ENCODE data around the gene NEB.

DNA sequence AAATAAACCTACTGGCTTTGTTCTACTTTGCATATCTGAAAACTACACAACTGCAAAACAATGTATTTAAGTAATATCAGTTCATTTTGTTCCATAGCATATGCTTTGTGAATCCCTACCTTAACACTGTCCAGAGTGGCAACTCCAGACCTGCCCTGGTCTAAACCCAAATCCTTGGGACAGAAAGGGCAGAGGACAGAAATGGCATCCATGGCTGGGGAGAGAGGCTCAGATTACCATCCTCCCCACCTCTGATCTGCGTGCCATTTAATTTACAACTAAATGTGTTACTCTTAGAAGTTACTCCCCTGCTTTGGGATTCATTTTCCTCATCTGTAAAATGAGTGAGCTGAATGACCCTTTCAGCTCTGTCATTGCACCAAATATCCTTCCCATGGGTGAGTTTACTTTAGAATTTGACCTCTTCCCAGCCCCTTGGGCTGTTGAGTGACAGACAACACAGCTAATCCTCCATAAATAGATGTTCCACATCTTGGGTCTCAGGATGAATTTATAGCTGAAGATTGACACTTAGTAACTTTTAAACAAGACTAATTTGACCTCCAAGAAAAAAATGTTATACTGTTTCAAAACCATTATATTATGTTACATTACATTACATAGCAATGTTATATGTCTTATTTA is 20.1 kb upstream of the NEB start:
- TF ChIP-seq CTCF (conservative IDR thresholded peaks at IDR 0.05; ENCODE audit: low read depth, low read length), result no peak
- TF ChIP-seq POLR2A (IDR thresholded peaks at IDR 0.05; ENCODE audit: low read depth, low read length), result no peak
- TF ChIP-seq BHLHE40 (IDR thresholded peaks at IDR 0.05; ENCODE audit: low read depth, low read length), result no peak
- TF ChIP-seq, protein P1, sequence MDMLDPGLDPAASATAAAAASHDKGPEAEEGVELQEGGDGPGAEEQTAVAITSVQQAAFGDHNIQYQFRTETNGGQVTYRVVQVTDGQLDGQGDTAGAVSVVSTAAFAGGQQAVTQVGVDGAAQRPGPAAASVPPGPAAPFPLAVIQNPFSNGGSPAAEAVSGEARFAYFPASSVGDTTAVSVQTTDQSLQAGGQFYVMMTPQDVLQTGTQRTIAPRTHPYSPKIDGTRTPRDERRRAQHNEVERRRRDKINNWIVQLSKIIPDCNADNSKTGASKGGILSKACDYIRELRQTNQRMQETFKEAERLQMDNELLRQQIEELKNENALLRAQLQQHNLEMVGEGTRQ (IDR thresholded peaks at IDR 0.05; ENCODE audit: low read depth, low read length), result no peak
- TF ChIP-seq CEBPB (IDR thresholded peaks at IDR 0.05; ENCODE audit: low read depth, low read length), result no peak
- no peak for TF ChIP-seq RAD21 (IDR thresholded peaks at IDR 0.05; ENCODE audit: low read length)
- no peak for TF ChIP-seq NFE2L2 (IDR thresholded peaks at IDR 0.05; ENCODE audit: low read depth, low read length)
- TF ChIP-seq, protein P2, sequence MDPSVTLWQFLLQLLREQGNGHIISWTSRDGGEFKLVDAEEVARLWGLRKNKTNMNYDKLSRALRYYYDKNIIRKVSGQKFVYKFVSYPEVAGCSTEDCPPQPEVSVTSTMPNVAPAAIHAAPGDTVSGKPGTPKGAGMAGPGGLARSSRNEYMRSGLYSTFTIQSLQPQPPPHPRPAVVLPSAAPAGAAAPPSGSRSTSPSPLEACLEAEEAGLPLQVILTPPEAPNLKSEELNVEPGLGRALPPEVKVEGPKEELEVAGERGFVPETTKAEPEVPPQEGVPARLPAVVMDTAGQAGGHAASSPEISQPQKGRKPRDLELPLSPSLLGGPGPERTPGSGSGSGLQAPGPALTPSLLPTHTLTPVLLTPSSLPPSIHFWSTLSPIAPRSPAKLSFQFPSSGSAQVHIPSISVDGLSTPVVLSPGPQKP (IDR thresholded peaks at IDR 0.05; ENCODE audit: borderline replicate concordance, low read depth, low read length), result no peak
- TF ChIP-seq MAZ (IDR thresholded peaks at IDR 0.05; ENCODE audit: borderline replicate concordance, low read depth, low read length), result no peak
- TF ChIP-seq SMC3 (IDR thresholded peaks at IDR 0.05; ENCODE audit: low read depth, low read length), result no peak

Data from IMR-90 (cell line).